GM12878 (cell line): Measurements from ENCODE around the gene SYCE1. TPM values are rescaled to one million over a fixed set of nuclear protein-coding genes. Genes with fewer than 3 reads are reported as not detected.

Source experiments
- ATAC-seq: fragments of 200-7000 bp; cut with Tn5 transposase; 3 replicates; pipeline ENCODE4 v1.9.1; 2020; ENCODE audit warnings: mild to moderate bottlenecking, moderate library complexity
- BruUV-seq: library from RNA; stranded (reverse); fragments of 400-500 nt; replicated peaks from 2 replicates; lab custom pipeline; 2021; lab: Mats Ljungman, UMichigan
- CTCF ChIA-PET: fragments of 300-600 bp; sonication (Branson Sonifier 250); formaldehyde crosslinking; extraction: SDS; loops from one replicate; lab custom pipeline; 2021; ENCODE audit warnings: inconsistent platforms; lab: Yijun Ruan, JAX
- POLR2A ChIA-PET: fragments of 350-600 bp; formaldehyde crosslinking; extraction: SDS; loops from one replicate; lab custom pipeline; 2021; ENCODE audit warnings: inconsistent platforms; lab: Charles Lee
- RAD21 ChIA-PET: fragments of 300-600 bp; sonication (Branson Sonifier 250); formaldehyde crosslinking; loops from one replicate; lab custom pipeline; 2023; ENCODE audit warnings: antibody characterized with exemption; ENCODE audit not compliant: unreplicated experiment; lab: Charles Lee
- SMC1A ChIA-PET: fragments of 300-600 bp; sonication (Branson Sonifier 250); formaldehyde crosslinking; loops from one replicate; lab custom pipeline; 2023; ENCODE audit not compliant: unreplicated experiment, uncharacterized antibody; lab: Charles Lee
- DNase-seq: peaks from one replicate; pipeline ENCODE4 v3.0.0-alpha.2; 2011; ENCODE audit warnings: low read depth, low spot score
- FAIRE-seq: peaks from 3 replicates; lab custom pipeline; 2011; peaks lifted over from hg19 to GRCh38; lab: Jason Lieb, UNC
- H2AFZ ChIP-seq: 2 replicates; pipeline ENCODE4 v1.6.0; 2011; ENCODE audit warnings: low read depth, low read length, control low read depth; ENCODE audit not compliant: control insufficient read depth
- H3K27ac ChIP-seq: 2 replicates; pipeline ENCODE4 v1.5.1; 2011; ENCODE audit warnings: control low read depth; ENCODE audit not compliant: control insufficient read depth, insufficient read depth
- H3K27me3 ChIP-seq, 2 experiments: replicated peaks in 1 of 2; 2 replicates each; pipeline versions ENCODE4 v1.6.0 to v1.6.1; 2011; ENCODE audit warnings: low read length in 1 of 2; ENCODE audit not compliant: control insufficient read depth in 2 of 2, insufficient read depth in 2 of 2
- H3K36me3 ChIP-seq, 2 experiments: 2 replicates each; pipeline ENCODE4 v1.5.1; 2011; ENCODE audit warnings: low read length in 1 of 2; ENCODE audit not compliant: control insufficient read depth in 2 of 2, insufficient read depth in 2 of 2
- H3K4me1 ChIP-seq: 2 replicates; pipeline ENCODE4 v1.6.1; 2011; ENCODE audit warnings: mild to moderate bottlenecking, low read length, moderate library complexity, mixed read lengths; ENCODE audit not compliant: control insufficient read depth, insufficient read depth
- H3K4me2 ChIP-seq: 2 replicates; pipeline ENCODE4 v1.6.0; 2011; ENCODE audit warnings: control low read depth; ENCODE audit not compliant: control insufficient read depth, insufficient read depth
- H3K4me3 ChIP-seq: fragments of 200-600 bp; sonication (generic); 2 replicates; pipeline ENCODE4 v1.5.1; 2016
- H3K79me2 ChIP-seq: 2 replicates; pipeline ENCODE4 v1.6.0; 2011; ENCODE audit warnings: low read length; ENCODE audit not compliant: control insufficient read depth, insufficient read depth
- H3K9ac ChIP-seq: 2 replicates; pipeline ENCODE4 v1.8.0; 2011; ENCODE audit warnings: low read length, control low read depth, mixed read lengths; ENCODE audit not compliant: control insufficient read depth, insufficient read depth
- H3K9me3 ChIP-seq: replicated peaks from 3 replicates; pipeline ENCODE4 v1.5.1; 2011; ENCODE audit warnings: mild to moderate bottlenecking, low read length; ENCODE audit not compliant: control insufficient read depth, insufficient read depth
- H4K20me1 ChIP-seq: 2 replicates; pipeline ENCODE4 v1.6.0; 2011; ENCODE audit not compliant: control insufficient read depth, insufficient read depth
- ASH2L ChIP-seq: fragments of 300-600, 200-600 bp; sonication (generic); IDR thresholded peaks from 2 replicates; pipeline ENCODE4 v1.6.1; 2017; ENCODE audit warnings: low read depth, mild to moderate bottlenecking, borderline replicate concordance
- CHD2 ChIP-seq: IDR thresholded peaks from 2 replicates; pipeline ENCODE4 v1.6.1; 2011; ENCODE audit warnings: low read depth, low read length, improper control_type of control experiment, borderline replicate concordance
- CREB1 ChIP-seq: IDR thresholded peaks from 2 replicates; pipeline ENCODE4 v1.6.1; 2012; ENCODE audit warnings: low read depth, mild to moderate bottlenecking, inconsistent platforms
- EGR1 ChIP-seq, 2 experiments: IDR thresholded peaks; 1 replicate in 1 of 2; 2 replicates in 1 of 2; pipeline ENCODE4 v1.6.1; 2011 to 2012; ENCODE audit warnings: low read depth in 2 of 2, low read length in 2 of 2, borderline replicate concordance in 1 of 2, mild to moderate bottlenecking in 1 of 2, moderate library complexity in 1 of 2
- MYB ChIP-seq: fragments of 150-350 bp; IDR thresholded peaks from 2 replicates; pipeline ENCODE4 v1.6.1; 2014; ENCODE audit warnings: mild to moderate bottlenecking, low read depth, low read length, borderline replicate concordance
- RAD21 ChIP-seq: IDR thresholded peaks from 2 replicates; pipeline ENCODE4 v1.6.1; 2011; ENCODE audit warnings: mild to moderate bottlenecking, low read depth, low read length, moderate library complexity; ENCODE audit not compliant: insufficient read depth
- SMAD5 ChIP-seq: IDR thresholded peaks from 2 replicates; pipeline ENCODE4 v1.6.1; 2016; ENCODE audit warnings: antibody characterized with exemption, low read depth
- TARDBP ChIP-seq: IDR thresholded peaks from 2 replicates; pipeline ENCODE4 v1.6.1; 2016; ENCODE audit warnings: borderline replicate concordance
- YBX1 ChIP-seq: fragments of 450-650 bp; IDR thresholded peaks from 2 replicates; pipeline ENCODE4 v1.6.1; 2016; ENCODE audit warnings: antibody characterized with exemption
- ZNF384 ChIP-seq: IDR thresholded peaks from 2 replicates; pipeline ENCODE4 v1.6.1; 2012; ENCODE audit warnings: low read depth, mild to moderate bottlenecking, low read length, improper control_type of control experiment, borderline replicate concordance
- WGBS: methylation state at CpG from one replicate; pipeline ENCODE4 v1.1.6; 2016; ENCODE audit warnings: low lambda C conversion rate; ENCODE audit not compliant: insufficient replicate concordance, insufficient coverage; ENCODE audit errors: missing lambda C conversion rate; 5-methylcytosine and 5-hydroxymethylcytosine counted together
- in situ Hi-C: fragments of 300-500 bp; cut with MboI; formaldehyde crosslinking; loops from 9 replicates; pipeline ENCODE4 v1.14.3; 2018; ENCODE audit warnings: mixed read lengths
- intact Hi-C: fragments of 100-400 bp; cut with micrococcal nuclease; formaldehyde crosslinking; loops from one replicate; pipeline ENCODE4 v1.14.2; 2022; ENCODE audit not compliant: unreplicated experiment
- polyA plus RNA-seq, 11 experiments: library from polyadenylated mRNA; depleted of rRNA in 4 of 11; unstranded in 6 of 11; stranded (reverse) in 5 of 11; fragments of >200 nt; fragmentation: Nextera tagmentation in 4 of 11; fragmentation: Illumina TruSeq in 1 of 11; extraction: Ambion mirVana in 4 of 11; extraction: Trizol in 1 of 11; gene quantifications; 1 replicate in 1 of 11; 2 replicates in 10 of 11; pipeline versions ENCODE4 v1.2.1 to v1.2.3, GENCODE V29; 2011 to 2016; ENCODE audit warnings: inconsistent platforms in 2 of 11, missing spikeins in 2 of 11, low read depth in 1 of 11
- total RNA-seq, 4 experiments: library from RNA; depleted of rRNA in 3 of 4; stranded (reverse); fragments of >200 nt in 3 of 4; fragmentation: Illumina TruSeq in 1 of 4; extraction: Trizol in 1 of 4; gene quantifications; 2 replicates each; pipeline versions ENCODE4 v1.2.1 to v1.2.3, GENCODE V29; 2013 to 2021
- TF ChIP-seq, protein P1 (sequence below): fragments of 450-650 bp; IDR thresholded peaks from 2 replicates; pipeline ENCODE4 v1.6.1; 2017; ENCODE audit warnings: mild to moderate bottlenecking, moderate library complexity
- TF ChIP-seq, protein P2 (sequence below): IDR thresholded peaks from 2 replicates; pipeline ENCODE4 v1.6.1; 2012; ENCODE audit warnings: low read depth, low read length, improper control_type of control experiment

Gene SYCE1
- total and polyA plus RNA-seq, 10 of the 15 experiments (the other 5 are each of a cell fraction or from before 2014, with no cell fraction given): not detected

DNA sequence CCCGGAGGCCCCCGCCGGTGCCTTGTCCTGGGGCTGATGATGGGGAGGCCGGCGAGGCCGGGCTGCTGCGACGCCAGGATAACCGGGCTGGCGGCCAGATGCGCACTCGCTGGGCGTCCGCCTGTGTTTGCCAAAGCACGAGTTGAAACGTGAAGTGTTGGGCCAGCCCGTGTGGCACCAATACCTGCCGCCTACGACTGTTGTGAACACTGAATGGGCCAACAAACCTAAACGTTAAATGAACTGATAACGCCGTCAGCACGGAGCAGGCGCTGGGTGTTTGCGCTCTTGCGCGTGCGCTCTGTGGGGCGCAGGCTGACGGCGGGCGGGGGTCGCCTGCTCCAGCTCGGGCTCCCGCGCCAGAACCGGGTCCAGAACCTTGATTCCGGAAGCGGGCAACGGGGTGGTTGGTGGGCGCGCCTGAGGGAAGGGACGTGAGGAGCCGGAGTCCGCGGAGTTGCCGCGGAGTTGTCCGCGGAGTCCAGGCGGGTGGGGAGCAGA lies 37.6 kb downstream of the SYCE1 start (continued):
- TF ChIP-seq, protein P1, sequence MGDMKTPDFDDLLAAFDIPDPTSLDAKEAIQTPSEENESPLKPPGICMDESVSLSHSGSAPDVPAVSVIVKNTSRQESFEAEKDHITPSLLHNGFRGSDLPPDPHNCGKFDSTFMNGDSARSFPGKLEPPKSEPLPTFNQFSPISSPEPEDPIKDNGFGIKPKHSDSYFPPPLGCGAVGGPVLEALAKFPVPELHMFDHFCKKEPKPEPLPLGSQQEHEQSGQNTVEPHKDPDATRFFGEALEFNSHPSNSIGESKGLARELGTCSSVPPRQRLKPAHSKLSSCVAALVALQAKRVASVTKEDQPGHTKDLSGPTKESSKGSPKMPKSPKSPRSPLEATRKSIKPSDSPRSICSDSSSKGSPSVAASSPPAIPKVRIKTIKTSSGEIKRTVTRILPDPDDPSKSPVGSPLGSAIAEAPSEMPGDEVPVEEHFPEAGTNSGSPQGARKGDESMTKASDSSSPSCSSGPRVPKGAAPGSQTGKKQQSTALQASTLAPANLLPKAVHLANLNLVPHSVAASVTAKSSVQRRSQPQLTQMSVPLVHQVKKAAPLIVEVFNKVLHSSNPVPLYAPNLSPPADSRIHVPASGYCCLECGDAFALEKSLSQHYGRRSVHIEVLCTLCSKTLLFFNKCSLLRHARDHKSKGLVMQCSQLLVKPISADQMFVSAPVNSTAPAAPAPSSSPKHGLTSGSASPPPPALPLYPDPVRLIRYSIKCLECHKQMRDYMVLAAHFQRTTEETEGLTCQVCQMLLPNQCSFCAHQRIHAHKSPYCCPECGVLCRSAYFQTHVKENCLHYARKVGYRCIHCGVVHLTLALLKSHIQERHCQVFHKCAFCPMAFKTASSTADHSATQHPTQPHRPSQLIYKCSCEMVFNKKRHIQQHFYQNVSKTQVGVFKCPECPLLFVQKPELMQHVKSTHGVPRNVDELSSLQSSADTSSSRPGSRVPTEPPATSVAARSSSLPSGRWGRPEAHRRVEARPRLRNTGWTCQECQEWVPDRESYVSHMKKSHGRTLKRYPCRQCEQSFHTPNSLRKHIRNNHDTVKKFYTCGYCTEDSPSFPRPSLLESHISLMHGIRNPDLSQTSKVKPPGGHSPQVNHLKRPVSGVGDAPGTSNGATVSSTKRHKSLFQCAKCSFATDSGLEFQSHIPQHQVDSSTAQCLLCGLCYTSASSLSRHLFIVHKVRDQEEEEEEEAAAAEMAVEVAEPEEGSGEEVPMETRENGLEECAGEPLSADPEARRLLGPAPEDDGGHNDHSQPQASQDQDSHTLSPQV: no peak
- TF ChIP-seq, protein P2, sequence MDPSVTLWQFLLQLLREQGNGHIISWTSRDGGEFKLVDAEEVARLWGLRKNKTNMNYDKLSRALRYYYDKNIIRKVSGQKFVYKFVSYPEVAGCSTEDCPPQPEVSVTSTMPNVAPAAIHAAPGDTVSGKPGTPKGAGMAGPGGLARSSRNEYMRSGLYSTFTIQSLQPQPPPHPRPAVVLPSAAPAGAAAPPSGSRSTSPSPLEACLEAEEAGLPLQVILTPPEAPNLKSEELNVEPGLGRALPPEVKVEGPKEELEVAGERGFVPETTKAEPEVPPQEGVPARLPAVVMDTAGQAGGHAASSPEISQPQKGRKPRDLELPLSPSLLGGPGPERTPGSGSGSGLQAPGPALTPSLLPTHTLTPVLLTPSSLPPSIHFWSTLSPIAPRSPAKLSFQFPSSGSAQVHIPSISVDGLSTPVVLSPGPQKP: no peak
- TF ChIP-seq, all 136 proteins: peak for 0

DNA sequence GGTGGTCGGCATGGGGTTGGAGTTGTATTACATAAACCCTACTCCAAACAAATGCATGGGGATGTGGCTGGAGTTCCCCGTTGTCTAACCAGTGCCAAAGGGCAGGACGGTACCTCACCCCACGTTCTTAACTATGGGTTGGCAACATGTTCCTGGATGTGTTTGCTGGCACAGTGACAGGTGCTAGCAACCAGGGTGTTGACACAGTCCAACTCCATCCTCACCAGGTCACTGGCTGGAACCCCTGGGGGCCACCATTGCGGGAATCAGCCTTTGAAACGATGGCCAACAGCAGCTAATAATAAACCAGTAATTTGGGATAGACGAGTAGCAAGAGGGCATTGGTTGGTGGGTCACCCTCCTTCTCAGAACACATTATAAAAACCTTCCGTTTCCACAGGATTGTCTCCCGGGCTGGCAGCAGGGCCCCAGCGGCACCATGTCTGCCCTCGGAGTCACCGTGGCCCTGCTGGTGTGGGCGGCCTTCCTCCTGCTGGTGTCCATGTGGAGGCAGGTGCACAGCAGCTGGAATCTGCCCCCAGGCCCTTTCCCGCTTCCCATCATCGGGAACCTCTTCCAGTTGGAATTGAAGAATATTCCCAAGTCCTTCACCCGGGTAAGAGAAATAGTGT lies 38.3 kb downstream of the SYCE1 start, which contains the start of gene CYP2E1:
Gene CYP2E1, plus strand, starts transcription at position 407 of the 632 bp plus-strand sequence. Its CDS starts 33 bp downstream, at position 440.
- no peak within 1 kb of the TSS for H2AFZ ChIP-seq
- ChIA-PET RAD21 (no interaction called here), POLR2A (no interaction called here), CTCF (no interaction called here), SMC1A (no interaction called here)
- peaks cover 4 to 6% of the 10 kb centered on the region in 2 experiments; a peak in 3 of 4 replicates for H3K27me3 ChIP-seq
- intact Hi-C loops (no loop called here), in situ Hi-C loops (no loop called here)
- FAIRE-seq (no peak), ATAC-seq (no peak), DNase-seq (no peak)
- no peak within 1 kb of the TSS for H3K9ac ChIP-seq
- H3K4me2 ChIP-seq: no peak within 1 kb of the TSS
- no peak for TF ChIP-seq RAD21
- TF ChIP-seq TARDBP: no peak
- no peak for TF ChIP-seq MYB
- no peak for TF ChIP-seq YBX1
- TF ChIP-seq ZNF384: no peak
- TF ChIP-seq CHD2: no peak
- no peak for TF ChIP-seq EGR1 (IDR thresholded peaks at IDR 0.05; ENCODE audit: borderline replicate concordance in 1 of 2, low read depth in 2 of 2, low read length in 2 of 2)
- TF ChIP-seq SMAD5: no peak
- TF ChIP-seq ASH2L: no peak
- no peak for TF ChIP-seq CREB1
- 53% methylated on average over 16 of the region's 16 CpGs for WGBS
- no peaks in the 10 kb centered on the region for H3K4me1 ChIP-seq
- no peak within 1 kb of the TSS for H3K4me3 ChIP-seq
- H3K36me3 ChIP-seq: no peaks in the 10 kb centered on the region
- no peaks in the 10 kb centered on the region for H4K20me1 ChIP-seq
- H3K9me3 ChIP-seq: no peaks in the 10 kb centered on the region; the same call in 2 of the 3 replicates
- no peak within 1 kb of the TSS for H3K27ac ChIP-seq
- BruUV-seq: no TSS peak
- H3K79me2 ChIP-seq: no peaks in the 10 kb centered on the region
